Stomach (tissue), 4 donors: ENCODE data around the gene NRCAM.

Experiments
- EP300 ChIP-seq: sonication (generic); formaldehyde crosslinking; IDR thresholded peaks from one replicate; pipeline ENCODE4 v1.6.1; 2017; ENCODE audit warnings: antibody characterized with exemption
- POLR2A ChIP-seq, 4 donors: fragments of 450-650 bp; IDR thresholded peaks; one replicate each; pipeline ENCODE4 v1.6.1; 2016; ENCODE audit warnings: antibody characterized with exemption in 4 of 4, control low read depth in 2 of 4, mild to moderate bottlenecking in 1 of 4, moderate library complexity in 1 of 4
- POLR2AphosphoS5 ChIP-seq, 3 donors: sonication (generic); formaldehyde crosslinking; IDR thresholded peaks; one replicate each; pipeline ENCODE4 v1.6.1; 2016; ENCODE audit warnings: antibody characterized with exemption in 3 of 3
- TF ChIP-seq, protein P1 (sequence below), 7 experiments: fragments of 450-650 bp in 4 of 7; fragments of 200-600 bp in 3 of 7; sonication (generic) in 3 of 7; IDR thresholded peaks; one replicate each; pipeline ENCODE4 v1.5.1; 2016 to 2019; ENCODE audit warnings: antibody characterized with exemption in 7 of 7, control low read depth in 2 of 7, mild to moderate bottlenecking in 1 of 7

DNA sequence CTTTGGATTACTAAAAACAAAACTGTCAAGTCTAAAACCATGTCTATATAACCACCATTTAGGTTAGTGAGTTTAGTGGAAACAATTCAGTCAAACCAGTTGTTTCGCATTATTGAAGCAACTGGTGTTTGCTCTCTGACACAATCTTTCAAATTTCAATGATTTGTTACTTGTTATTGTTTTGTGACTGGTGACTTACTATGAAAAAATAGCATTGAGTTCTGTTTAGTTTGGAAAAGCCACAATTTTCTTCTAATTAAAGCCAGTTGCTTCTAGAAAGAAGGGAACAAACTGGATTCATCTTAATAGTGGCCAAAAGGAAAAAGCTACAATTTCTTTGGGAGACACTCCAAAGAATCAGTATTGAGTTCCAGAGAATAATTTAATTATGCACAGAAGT lies 356.5 kb downstream of the NRCAM start:
- TF ChIP-seq, protein P1, sequence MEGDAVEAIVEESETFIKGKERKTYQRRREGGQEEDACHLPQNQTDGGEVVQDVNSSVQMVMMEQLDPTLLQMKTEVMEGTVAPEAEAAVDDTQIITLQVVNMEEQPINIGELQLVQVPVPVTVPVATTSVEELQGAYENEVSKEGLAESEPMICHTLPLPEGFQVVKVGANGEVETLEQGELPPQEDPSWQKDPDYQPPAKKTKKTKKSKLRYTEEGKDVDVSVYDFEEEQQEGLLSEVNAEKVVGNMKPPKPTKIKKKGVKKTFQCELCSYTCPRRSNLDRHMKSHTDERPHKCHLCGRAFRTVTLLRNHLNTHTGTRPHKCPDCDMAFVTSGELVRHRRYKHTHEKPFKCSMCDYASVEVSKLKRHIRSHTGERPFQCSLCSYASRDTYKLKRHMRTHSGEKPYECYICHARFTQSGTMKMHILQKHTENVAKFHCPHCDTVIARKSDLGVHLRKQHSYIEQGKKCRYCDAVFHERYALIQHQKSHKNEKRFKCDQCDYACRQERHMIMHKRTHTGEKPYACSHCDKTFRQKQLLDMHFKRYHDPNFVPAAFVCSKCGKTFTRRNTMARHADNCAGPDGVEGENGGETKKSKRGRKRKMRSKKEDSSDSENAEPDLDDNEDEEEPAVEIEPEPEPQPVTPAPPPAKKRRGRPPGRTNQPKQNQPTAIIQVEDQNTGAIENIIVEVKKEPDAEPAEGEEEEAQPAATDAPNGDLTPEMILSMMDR (IDR thresholded peaks at IDR 0.05): no peak
- TF ChIP-seq POLR2A (IDR thresholded peaks at IDR 0.05) (no peak), EP300 (no peak), POLR2AphosphoS5 (IDR thresholded peaks at IDR 0.05) (no peak)
